Hematopoietic multipotent progenitor cell (in vitro differentiated cells): Measurements from ENCODE around the gene ARHGAP26. TPM values are rescaled to one million over a fixed set of nuclear protein-coding genes. Genes with fewer than 3 reads are reported as not detected.
"Not testable (repeated sequence)": the region's sequence is repeated elsewhere in the genome, so short reads cannot be mapped to it uniquely, and the experiment has no call there.

Experiments
- DNase-seq, 3 donors: peaks; one replicate each; pipeline ENCODE4 v3.0.0-alpha.2; 2011 to 2015; ENCODE audit warnings: low read depth in 2 of 3, low spot score in 2 of 3
- total RNA-seq: library from RNA; depleted of rRNA; stranded (reverse); fragments of >200 nt; gene quantifications from one replicate; pipeline ENCODE4 v1.2.3, GENCODE V29; 2012

The ARHGAP26 gene
- total RNA-seq, 1 donor = 14.5 TPM

GRCh38 chr5:143183989-143184388, 413.8 kb downstream of the ARHGAP26 start:
- DNase-seq = no peak

DNA sequence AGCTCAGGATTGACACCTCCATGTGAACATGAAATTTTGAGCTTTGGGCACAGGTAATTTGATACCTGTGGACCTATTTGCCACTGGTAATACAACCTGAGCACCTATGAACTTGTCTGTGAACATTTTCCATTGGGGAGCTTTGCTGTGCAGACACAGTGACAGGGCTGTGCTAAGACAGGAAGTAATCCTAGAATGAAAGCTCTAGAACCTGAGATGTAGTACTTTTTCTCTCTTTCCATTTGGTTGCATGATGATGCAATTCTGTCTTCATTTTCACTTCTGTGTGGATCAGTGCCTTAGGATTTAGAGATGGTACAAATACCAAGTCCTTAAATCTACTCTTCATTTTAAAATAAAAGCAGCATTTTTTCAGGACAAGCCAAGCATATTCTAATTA, 416.4 kb downstream of the ARHGAP26 start:
- no peak for DNase-seq

- no peak for DNase-seq
Measured at GRCh38 chr5:143187495-143187894, 417.3 kb downstream of the ARHGAP26 start.

DNA sequence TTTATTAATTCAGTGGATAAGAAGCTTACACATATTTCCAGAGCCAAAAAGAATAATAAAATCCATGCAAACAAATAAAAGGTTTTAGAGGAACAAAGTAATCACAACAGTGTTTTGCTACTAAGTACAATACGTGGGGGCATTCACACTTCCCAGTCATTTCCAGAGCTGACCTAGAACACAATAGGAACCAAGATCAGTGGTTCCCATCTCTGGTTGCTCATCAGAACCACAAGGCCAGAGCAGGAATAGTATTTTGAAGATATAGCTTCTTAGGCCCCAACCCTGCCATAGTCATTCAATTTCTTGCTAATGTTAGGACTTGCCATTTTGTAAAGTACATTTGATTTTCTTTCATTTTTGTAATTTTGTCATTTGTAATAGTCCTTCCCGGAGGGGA, 417.9 kb downstream of the ARHGAP26 start:
- no peak for DNase-seq

DNA sequence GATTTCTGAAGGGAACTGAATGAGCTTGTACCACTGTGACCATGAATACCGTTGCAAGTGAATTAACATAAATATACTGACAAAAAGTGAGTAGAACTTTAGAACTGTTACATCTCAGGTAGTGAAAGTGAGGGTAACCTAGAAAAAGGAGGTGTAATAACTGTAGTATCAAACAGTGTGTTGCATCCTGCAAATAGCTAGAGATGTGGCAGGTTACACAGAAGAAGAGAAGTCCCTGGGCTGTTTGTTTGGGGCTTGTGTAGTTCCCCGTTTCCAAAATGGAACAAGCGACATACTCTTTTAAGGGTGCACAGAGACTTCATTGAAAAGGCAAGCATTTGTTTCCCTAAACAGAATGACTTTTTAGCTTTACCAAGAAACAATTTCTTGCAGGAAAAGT, 418.5 kb downstream of the ARHGAP26 start:
- DNase-seq = no peak

DNA sequence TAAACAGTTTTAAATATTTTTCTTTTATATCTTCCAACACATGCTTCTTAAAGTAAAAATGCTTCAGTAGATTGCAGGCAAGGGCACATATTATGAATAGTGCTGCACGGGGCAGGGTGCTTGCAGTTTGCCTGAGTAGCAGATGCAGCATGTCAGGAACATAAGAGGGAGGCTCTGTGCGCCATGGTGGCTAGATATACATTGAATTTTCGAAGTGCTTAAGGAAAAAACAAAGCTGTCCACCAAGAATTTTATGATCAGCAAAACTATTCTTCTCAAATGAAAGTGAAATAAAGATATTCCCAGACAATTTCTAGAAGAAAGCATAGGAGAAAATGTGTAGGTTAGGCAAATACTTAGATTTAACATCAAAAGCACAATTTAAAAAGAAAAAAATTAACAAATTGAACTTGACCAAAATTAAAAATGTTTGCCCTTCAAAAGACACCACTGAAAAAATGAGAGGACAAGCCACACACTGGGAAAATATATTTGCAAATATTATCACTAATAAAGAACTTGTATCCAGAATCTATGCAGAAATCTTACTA, 420.2 kb downstream of the ARHGAP26 start:
- DNase-seq = no peak

DNA sequence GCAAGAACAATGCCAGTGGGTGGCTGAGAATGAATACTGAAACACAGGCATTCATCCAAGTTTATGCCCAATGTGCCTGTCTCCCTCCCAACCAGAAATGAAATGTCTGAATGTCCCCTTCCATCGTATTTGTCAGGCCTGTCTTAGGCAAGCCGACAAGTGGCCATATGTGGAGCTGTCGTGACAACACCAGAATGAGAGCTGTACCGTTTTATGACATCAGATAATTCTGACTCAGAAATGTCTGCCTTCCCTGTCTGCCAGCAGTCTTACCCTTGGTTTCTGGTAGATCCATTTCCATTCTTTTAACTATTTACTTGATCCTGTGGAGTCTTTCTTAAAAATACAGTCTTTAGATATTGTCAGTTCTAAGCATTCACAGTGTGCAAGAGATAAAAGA, 421.5 kb downstream of the ARHGAP26 start:
- no peak for DNase-seq

DNA sequence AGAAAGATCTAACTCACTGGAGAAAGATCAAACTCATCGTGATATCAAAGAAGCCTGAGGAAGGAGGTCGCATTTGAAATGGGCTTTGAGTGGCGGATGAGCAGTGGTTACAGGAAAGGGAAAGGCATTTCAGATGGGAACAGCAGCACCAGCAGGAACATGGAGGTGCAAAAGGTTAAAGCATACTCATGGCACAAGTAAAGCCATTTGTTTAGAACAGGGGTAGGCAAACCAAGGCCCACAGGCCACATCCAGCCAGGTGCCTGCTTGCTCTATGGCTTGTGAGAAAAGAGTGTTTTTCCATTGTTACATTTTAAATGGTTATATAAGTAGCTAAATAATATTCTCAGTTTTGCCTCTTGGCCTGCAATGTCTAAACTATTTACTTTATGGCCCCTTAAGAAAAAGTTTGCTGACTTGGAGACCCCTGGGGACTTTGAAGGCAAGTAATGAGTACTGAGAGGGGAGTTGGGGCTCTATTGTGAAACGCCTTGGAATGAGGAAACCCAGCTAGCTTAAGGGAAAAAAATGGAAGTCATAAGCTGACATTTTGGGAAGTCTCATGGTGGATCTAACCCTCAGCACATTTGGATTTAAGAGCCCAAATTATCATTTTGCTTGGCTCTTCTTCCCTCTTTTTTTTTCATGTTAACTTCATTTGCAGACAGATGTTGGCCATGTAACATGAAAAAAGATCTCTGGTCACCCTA, 422.2 kb downstream of the ARHGAP26 start:
- no peak for DNase-seq

- no peak for DNase-seq
Measured at GRCh38 chr5:143194206-143194605, 424.0 kb downstream of the ARHGAP26 start.

- DNase-seq = no peak
Measured at GRCh38 chr5:143194713-143195112, 424.5 kb downstream of the ARHGAP26 start.

DNA sequence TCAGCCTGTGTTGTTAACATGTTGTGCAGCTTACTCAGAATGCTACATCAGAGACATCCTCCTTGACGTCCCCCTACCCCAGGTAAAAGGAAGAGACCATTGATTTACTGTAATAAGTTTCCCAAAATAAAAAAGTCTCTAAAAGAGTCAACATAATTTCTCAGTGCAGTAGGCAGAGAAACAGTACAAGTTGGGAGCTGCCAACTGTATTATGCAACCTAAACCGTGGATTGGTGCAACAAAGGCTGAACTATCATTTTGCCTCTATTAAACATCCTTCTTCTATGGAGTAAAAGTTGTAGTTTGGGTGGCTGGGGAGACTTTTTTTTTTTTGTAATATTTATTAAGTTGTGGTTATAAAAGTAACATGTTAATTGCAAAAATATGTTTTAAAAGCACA, 425.3 kb downstream of the ARHGAP26 start:
- DNase-seq = no peak

DNA sequence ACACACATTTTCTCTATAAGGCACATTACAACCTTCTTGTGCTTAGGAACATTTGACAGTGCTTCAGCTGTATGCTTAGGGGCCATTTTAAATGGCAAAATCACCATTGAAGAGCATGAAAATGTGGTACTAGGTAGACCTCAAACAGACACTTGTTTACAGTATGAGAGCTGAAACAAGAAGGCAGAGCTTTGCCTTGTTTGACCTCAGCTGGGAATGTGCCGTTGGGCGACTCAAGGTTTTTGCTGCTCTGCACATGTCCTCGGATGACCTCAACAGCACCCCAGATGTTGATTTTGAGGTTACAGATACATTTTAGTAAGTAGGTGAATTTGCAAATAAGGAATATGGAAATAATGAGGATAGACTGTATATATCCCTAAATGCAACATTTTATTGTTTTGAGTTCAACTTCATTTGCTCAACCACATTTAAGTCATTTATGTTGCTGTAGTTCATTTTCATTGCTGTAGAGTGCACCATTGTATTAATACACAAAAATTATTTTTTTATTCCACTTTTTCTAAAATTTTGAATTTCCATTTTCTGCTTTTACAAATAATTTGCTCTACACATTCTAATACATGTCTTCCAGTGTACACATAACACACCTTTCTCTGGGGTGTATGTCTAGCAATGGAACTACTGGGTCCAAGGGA, 426.6 kb downstream of the ARHGAP26 start:
- no peak for DNase-seq

GRCh38 chr5:143197260-143197656, 427.1 kb downstream of the ARHGAP26 start:
- no peak for DNase-seq

DNA sequence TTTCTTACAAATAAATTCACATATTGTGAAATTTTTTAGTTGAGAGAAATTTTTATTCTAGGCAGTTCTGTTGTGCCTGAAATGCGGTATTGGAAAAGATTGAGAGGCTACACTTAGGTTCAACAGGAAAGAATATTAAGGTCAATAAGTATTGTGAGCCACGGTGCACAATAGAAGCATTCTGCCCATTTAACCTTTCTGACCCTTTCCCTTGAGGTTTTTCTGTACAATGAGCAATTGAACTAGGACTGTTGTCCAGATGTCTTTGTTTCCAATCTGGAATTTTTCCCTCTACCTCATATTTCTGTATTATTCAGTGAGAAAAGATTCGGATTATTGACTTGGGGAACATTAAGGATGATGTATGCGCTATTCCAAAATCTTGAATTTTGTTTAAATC, 428.2 kb downstream of the ARHGAP26 start:
- DNase-seq = no peak

DNA sequence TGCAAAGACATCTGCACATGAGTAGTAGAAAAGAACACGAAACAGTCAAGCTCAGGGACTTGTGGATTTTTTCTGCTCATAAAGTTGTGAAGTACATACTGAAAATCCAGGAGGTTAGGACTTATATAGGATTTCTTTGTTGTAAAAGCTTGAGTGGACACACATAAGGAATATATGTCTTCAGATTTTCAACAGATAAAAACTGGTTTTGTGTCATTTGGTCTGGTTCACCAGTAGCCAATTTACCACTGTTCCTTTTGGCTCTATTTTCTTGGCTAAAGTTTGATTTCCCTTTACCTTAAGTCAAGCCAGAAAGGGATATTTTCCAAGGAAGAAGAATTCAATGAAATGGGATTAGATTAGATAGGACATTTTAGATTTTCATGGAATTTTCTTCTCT, 429.0 kb downstream of the ARHGAP26 start:
- DNase-seq = no peak

GRCh38 chr5:143199843-143200242, 429.7 kb downstream of the ARHGAP26 start:
- DNase-seq = no peak

DNA sequence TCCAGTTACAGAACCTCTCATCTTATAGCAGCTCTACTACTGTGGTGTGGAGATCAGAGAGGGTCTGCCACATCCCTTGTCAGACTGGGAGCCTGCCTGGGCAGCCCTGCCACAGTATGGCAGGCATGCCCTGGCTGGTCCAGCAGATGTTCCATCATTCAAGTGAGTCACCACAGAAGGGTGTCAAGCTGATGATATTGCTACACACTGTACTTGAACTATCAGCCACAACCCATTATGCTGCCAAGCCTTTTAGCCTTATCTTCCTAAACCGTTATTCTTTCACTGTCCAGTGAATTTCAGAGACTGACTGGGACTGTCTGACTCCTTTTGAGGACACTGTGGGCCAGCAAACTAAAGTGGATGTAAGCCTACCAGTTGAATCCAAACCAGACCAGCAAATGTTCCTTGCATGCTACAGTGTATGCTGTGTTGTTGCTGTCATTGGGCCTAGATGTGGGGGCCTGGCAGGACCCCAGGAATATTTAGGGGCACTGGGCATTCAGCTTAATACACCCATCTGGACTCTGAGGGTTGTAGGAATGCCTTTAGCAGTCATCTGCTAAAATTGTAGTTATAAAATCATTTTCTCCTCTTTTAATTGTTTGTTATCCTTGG, 430.7 kb downstream of the ARHGAP26 start:
- no peak for DNase-seq

- DNase-seq = no peak
Measured at GRCh38 chr5:143201589-143201988, 431.4 kb downstream of the ARHGAP26 start.

DNA sequence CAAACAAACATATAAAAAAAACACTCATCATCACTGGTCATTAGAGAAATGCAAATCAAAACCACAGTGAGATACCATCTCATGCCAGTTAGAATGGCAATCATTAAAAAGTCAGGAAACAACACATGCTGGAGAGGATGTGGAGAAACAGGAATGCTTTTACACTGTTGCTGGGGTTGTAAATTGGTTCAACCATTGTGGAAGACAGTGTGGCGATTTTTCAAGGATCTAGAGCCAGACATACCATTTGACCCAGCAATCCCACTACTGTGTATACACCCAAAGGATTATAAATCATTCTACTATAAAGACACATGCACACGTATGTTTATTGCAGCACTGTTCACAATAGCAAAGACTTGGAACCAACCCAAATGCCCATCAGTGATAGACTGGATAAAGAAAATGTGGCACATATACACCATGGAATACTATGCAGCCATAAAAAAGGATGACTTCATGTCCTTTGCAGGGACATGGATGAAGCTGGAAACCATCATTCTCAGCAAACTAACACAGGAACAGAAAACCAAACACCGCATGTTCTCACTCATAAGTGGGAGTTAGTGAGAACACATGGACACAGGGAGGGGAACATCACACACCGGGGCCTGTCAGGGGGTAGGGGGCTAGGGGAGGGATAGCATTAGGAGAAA, 433.3 kb downstream of the ARHGAP26 start:
- not testable (repeated sequence) for DNase-seq

DNA sequence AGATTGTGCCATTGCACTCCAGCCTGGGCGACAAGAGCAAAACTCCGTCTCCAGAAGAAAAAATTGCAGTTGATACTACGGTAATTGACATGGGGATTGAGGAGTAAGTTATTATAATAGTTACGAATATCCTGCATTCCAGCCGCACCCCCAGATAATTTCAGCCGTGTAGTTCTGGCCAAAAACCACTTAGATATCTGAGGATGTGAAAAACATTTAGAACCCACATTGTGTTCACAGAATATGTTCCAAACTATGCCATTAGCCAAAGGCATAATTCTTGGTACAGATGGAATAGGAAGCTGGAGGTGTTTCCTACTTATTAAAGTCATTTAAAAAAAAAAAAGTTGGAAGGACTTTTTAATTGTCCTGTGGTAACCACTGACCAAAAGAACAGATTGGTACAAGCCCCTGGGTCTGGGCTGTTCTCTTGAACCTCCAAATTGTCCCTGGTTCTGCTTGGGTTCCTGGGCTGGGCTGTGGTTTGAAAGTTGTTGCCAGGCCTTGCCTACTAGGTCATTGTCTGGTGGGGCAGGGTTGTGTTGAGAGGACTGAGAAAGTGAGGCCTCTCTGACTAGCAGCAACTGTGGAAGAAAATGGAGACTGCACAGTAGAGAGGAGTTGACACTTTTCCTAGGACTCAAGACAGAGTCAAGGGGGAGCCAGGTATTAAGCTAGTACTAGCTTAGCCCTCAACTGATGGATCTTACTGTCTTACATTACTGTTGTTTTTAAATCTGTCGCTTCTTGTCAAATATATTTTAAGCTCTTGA, 434.5 kb downstream of the ARHGAP26 start:
- DNase-seq = no peak

- no peak for DNase-seq
Measured at GRCh38 chr5:143205386-143205785, 435.2 kb downstream of the ARHGAP26 start.
